Osteoblast (primary cell): ENCODE results near the gene FBXL15. TPM values are rescaled to one million over a fixed set of nuclear protein-coding genes. Genes with fewer than 3 reads are reported as not detected.

Experiments
- DNase-seq: peaks from one replicate; pipeline ENCODE4 v3.0.0; 2011; ENCODE audit warnings: low spot score, mixed read lengths; ENCODE audit not compliant: insufficient read length; ENCODE audit errors: missing footprints
- H2AFZ ChIP-seq: 2 replicates; pipeline ENCODE4 v1.6.0; 2011; ENCODE audit warnings: mild to moderate bottlenecking, low read length
- H3K27ac ChIP-seq: 2 replicates; pipeline ENCODE4 v1.5.1; 2011; ENCODE audit warnings: mild to moderate bottlenecking, low read depth, low read length, moderate library complexity
- H3K27me3 ChIP-seq: 2 replicates; pipeline ENCODE4 v1.6.0; 2012; ENCODE audit warnings: mild to moderate bottlenecking, control low read depth, inconsistent platforms, low read length, moderate library complexity; ENCODE audit not compliant: insufficient read depth
- H3K36me3 ChIP-seq: 2 replicates; pipeline ENCODE4 v1.5.1; 2011; ENCODE audit warnings: mild to moderate bottlenecking, low read length, control low read depth, moderate library complexity; ENCODE audit not compliant: insufficient read depth
- H3K4me1 ChIP-seq: 2 replicates; pipeline ENCODE4 v1.5.1; 2011; ENCODE audit warnings: mild to moderate bottlenecking, low read length, control low read depth, moderate library complexity; ENCODE audit not compliant: insufficient read depth
- H3K4me2 ChIP-seq: 2 replicates; pipeline ENCODE4 v1.6.0; 2011; ENCODE audit warnings: mild to moderate bottlenecking, low read length; ENCODE audit not compliant: insufficient read depth
- H3K4me3 ChIP-seq: fragments of 200-600 bp; sonication (generic); 3 replicates; pipeline ENCODE4 v1.5.1; 2012; ENCODE audit warnings: mild to moderate bottlenecking, low read length, inconsistent platforms; ENCODE audit not compliant: insufficient read depth
- H3K79me2 ChIP-seq: 2 replicates; pipeline ENCODE4 v1.6.0; 2012; ENCODE audit warnings: mild to moderate bottlenecking, low read length, control low read depth, inconsistent platforms; ENCODE audit not compliant: insufficient read depth
- H3K9me3 ChIP-seq: 2 replicates; pipeline ENCODE4 v1.5.1; 2011; ENCODE audit warnings: low read depth, low read length, control low read depth
- H4K20me1 ChIP-seq: 2 replicates; pipeline ENCODE4 v1.6.0; 2012; ENCODE audit warnings: mild to moderate bottlenecking, low read length, control low read depth; ENCODE audit not compliant: insufficient read depth
- total RNA-seq: library from RNA; depleted of rRNA; stranded (reverse); fragments of >200 nt; gene quantifications from 2 replicates; pipeline ENCODE4 v1.2.3, GENCODE V29; 2012
- TF ChIP-seq, protein P1 (sequence below): IDR thresholded peaks from 2 replicates; pipeline ENCODE4 v1.5.1; 2011; ENCODE audit warnings: mild to moderate bottlenecking, low read depth, low read length, moderate library complexity; ENCODE audit errors: extremely low read depth

The FBXL15 gene
- total RNA-seq, 1 donor: 9.4 TPM

DNA sequence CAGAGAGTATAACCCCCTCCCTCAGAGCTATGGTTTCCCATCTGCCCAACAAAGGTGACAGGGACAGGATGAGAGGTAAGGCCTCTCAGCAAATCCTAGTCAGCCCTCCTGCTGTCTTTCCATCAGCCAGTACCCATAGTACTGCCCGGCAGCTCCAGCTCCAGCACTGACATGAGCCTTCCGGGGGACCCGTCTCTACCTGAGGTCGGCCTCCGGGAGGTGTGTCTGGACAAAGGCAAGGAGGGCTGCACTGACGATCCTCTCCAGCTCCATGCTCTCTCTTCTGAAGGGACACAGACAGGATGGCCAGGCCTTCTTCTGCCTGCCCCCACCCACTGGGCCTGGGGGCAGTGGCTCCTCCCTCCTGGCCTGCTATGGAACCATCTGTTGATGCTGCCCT, 4.3 kb downstream of the FBXL15 start:
- Histone ChIP-seq H3K4me3 (no peak overlapping the region), H3K36me3 (peaks cover 10% of the 10 kb centered on the region), H3K4me1 (peaks cover 26% of the 10 kb centered on the region), H3K27me3 (no peaks in the 10 kb centered on the region), H3K79me2 (peaks cover 18% of the 10 kb centered on the region), H4K20me1 (peaks cover 12% of the 10 kb centered on the region), H3K4me2 (no peak overlapping the region), H3K9me3 (no peaks in the 10 kb centered on the region), H3K27ac (no peak overlapping the region), H2AFZ (no peak overlapping the region)
- DNase-seq: no peak
- TF ChIP-seq, protein P1, sequence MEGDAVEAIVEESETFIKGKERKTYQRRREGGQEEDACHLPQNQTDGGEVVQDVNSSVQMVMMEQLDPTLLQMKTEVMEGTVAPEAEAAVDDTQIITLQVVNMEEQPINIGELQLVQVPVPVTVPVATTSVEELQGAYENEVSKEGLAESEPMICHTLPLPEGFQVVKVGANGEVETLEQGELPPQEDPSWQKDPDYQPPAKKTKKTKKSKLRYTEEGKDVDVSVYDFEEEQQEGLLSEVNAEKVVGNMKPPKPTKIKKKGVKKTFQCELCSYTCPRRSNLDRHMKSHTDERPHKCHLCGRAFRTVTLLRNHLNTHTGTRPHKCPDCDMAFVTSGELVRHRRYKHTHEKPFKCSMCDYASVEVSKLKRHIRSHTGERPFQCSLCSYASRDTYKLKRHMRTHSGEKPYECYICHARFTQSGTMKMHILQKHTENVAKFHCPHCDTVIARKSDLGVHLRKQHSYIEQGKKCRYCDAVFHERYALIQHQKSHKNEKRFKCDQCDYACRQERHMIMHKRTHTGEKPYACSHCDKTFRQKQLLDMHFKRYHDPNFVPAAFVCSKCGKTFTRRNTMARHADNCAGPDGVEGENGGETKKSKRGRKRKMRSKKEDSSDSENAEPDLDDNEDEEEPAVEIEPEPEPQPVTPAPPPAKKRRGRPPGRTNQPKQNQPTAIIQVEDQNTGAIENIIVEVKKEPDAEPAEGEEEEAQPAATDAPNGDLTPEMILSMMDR: no peak

DNA sequence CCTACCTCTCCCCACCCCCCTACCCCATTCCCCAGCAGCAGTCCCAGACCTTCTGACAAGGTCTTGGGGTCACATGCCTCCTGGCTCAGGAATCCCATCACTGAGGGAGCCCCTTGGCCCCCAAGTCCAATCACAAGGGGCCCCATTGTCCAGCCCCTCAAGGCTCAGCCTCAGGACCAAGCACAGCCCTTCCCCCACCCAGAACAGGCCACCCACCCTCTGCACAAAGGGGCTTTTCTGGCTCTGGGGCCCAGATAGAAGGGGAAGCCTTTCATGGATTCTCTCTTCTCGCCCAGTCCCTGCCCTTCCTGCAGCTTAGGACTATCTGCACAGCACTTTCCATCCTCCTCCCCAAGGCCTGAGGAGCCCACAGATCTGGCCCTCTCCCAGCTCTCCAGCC, 4.8 kb downstream of the FBXL15 start:
- H2AFZ ChIP-seq: no peak overlapping the region
- no peaks in the 10 kb centered on the region for H3K9me3 ChIP-seq
- TF ChIP-seq, protein P1: no peak
- H3K4me3 ChIP-seq: no peak overlapping the region
- H3K4me1 ChIP-seq: peaks cover 21% of the 10 kb centered on the region
- H3K4me2 ChIP-seq: no peak overlapping the region
- no peaks in the 10 kb centered on the region for H3K27me3 ChIP-seq
- H3K27ac ChIP-seq: no peak overlapping the region
- H3K36me3 ChIP-seq: peaks cover 10% of the 10 kb centered on the region
- H4K20me1 ChIP-seq: peaks cover 12% of the 10 kb centered on the region
- peaks cover 18% of the 10 kb centered on the region for H3K79me2 ChIP-seq
- DNase-seq: no peak

DNA sequence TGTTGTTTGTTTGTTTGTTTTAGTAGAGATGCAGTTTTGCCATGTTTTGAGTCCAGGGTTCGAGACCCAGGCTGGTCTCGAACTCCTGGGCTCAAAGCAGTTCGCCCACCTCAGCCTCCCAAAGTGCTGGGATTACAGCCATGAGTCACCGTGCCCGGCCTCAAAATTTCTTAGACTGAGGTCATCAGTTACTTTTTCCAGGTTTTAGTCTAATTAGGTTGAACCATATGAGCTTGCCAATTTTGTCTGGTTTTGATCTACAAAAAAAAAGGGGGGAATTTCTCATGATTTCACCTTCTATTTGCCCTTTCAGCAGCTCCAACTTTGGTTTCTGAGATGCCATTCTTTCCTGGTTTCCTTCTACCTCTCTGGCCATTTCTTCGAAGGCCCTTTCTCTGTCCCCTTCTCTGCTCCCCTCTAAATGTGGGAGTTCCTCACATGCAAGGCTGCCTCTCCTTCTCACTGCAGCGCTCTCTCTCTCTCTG, 6.2 kb downstream of the FBXL15 start:
- Histone ChIP-seq H3K9me3 (no peaks in the 10 kb centered on the region), H3K36me3 (peaks cover 14% of the 10 kb centered on the region), H2AFZ (no peak overlapping the region), H3K4me3 (no peak overlapping the region), H3K79me2 (peaks cover 22% of the 10 kb centered on the region), H3K4me1 (peaks cover 23% of the 10 kb centered on the region), H4K20me1 (peaks cover 12% of the 10 kb centered on the region), H3K4me2 (peak overlapping the region; percentile 22), H3K27ac (no peak overlapping the region), H3K27me3 (no peaks in the 10 kb centered on the region)
- TF ChIP-seq, protein P1: no peak
- peak; percentile 68 for DNase-seq

DNA sequence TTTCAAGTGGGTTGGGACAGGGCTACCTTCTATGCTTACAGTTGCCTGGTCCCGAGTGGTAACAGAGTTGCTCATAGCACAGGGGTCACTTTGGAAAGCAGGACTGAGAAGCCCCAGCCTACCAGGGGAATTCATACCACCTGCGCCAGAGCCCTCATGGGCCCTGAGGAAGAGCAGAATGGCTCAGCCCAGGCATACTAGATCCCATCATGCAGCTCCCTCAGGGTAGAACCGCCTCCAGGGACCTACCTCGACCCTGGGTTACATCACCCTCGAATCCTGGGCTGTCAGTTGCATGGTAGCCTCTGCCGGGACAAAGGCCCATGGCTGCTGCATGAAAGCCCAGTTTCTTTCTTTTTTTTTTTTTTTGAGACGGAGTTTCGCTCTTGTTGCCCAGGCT, 8.8 kb downstream of the FBXL15 start:
- DNase-seq: no peak
- Histone ChIP-seq H3K4me2 (no peak overlapping the region), H3K36me3 (peaks cover 5% of the 10 kb centered on the region), H2AFZ (no peak overlapping the region), H3K27ac (no peak overlapping the region), H3K9me3 (no peaks in the 10 kb centered on the region), H3K79me2 (peaks cover 24% of the 10 kb centered on the region), H3K4me1 (peaks cover 21% of the 10 kb centered on the region), H4K20me1 (peaks cover 7% of the 10 kb centered on the region), H3K4me3 (no peak overlapping the region), H3K27me3 (no peaks in the 10 kb centered on the region)
- TF ChIP-seq, protein P1: no peak
